Measurements from ENCODE around the gene APOA1.

Gene APOA1

DNA sequence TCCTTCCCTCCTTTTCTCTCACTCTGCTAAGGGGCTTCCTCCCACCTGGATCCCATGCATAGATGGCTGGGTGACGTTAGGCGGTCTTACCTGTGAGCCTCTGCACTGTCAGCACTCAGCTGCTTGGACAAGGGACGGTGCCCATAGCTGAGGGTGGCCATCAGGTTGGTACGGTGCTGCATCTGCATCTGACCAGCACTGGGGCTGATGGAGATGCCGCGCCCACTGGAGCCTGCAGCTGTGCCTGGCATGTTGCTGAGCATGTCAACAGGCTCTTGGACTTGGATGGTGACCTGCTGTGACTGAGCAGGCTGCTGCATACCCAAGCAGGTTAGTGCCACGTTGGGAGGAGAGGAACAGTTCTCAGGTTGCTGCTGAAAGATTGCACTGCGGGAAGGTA lies 21.8 kb upstream of the APOA1 start:
- DNase-seq (ENCODE audit: insufficient read length, low spot score): no peak
- FAIRE-seq: no peak

- no peak for DNase-seq (ENCODE audit: insufficient read length, low spot score)
- FAIRE-seq: no peak
These were observed 20.5 kb upstream of the APOA1 start for GRCh38 chr11:116857936-116858335.

DNA sequence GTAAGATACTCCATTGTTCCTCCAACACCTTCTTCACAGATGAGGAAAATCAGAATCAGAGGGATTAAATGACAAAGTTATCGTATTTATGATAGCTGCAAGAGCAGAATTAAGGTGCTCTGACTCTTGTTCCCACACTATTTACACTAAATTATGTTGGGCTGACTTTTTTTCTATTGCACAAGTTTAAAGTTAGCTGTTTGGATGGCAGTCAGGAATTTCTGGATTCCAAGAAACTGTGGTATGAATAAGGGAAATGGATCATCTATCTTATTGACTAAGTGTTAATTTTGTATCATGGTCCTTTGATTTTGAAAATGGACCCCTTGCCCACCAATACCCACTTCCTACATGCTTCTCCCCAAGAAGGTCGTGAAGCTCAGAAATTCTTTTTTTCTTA lies 19.9 kb upstream of the APOA1 start:
- no peak for FAIRE-seq

GRCh38 chr11:116856423-116856822 lies 19.0 kb upstream of the APOA1 start:
- no peak for DNase-seq (ENCODE audit: insufficient read length, low spot score)
- FAIRE-seq: no peak

More for the DNA sequence above, 19.9 kb upstream of the APOA1 start:
- no peak for DNase-seq (ENCODE audit: insufficient read length, low spot score)

GRCh38 chr11:116855413-116855812 lies 18.0 kb upstream of the APOA1 start:
- FAIRE-seq (no peak), DNase-seq (ENCODE audit: insufficient read length, low spot score) (no peak)

DNA sequence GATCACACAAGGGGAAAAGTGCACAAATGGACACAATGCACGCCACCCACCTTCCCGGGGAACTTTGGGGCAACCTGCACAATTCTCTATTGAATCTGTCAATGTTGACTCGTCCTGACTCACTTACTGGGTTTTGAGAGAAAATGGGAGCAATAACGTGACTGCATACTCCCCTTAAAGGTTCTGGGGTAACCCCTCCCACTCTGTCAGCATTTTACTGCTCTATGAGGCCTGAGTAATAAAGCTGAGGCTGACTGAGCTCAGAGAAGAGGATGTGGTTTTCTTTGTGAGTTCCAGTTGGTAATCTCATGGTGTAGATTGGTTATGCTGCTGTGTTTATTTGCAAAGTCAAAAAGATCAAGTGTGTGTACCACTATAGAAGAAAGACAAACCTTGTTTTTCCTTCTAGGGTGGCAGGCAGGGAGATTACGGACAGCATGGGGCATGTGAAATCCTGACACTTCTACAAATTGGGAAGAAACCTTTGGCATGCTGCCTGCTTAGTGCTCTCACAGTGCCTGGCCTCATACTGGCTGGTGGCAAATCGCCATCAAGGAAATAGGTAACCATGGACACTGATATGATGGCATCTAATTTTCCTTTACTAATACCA lies 16.1 kb upstream of the APOA1 start:
- DNase-seq (ENCODE audit: insufficient read length, low spot score): peak; percentile 80

DNA sequence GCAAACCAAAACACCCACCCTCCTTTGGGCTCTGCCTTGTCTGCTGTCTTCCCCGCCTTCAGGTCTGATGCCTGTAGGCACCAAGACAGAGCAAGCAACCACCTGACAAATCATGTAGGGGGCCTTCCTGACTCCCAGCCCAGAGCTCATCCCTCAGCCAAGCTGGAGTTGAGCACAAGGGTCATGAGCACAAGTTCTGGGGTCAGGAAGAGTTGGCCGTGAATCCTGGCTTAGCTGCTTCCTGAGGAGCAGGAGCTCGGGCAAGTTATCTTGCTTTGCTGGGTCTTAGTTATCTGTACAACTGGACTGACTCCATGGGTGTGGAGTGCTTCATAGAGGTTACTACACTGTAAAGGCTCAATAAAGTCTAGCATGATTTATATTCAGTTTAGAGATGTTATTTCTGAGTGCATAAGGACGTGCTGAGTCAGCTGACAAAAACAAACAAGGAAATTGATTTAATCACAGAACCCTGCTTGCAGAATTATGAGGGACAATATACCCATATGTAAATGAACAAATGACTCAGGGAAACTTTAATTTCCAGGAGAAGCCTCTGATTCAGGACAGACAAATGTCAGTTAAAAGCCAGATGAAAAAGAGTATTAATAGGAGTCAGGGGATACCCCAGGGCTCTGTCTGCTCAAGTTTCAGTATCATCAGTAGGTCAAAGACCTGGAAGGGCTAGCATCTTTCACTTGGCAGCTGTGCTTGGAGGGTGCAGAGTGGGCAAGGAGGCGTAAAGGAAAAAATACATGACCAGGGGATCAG lies 15.0 kb upstream of the APOA1 start:
- FAIRE-seq (no peak), DNase-seq (ENCODE audit: insufficient read length, low spot score) (no peak)

More for the DNA sequence above, 16.1 kb upstream of the APOA1 start:
- peak; percentile 99 for FAIRE-seq

GRCh38 chr11:116851626-116852025 lies 14.2 kb upstream of the APOA1 start:
- FAIRE-seq: peak; percentile 88
- DNase-seq (ENCODE audit: insufficient read length, low spot score): no peak

- FAIRE-seq: no peak
- DNase-seq (ENCODE audit: insufficient read length, low spot score): no peak
These were observed 12.1 kb upstream of the APOA1 start for GRCh38 chr11:116849486-116849885.

GRCh38 chr11:116849060-116849459 lies 11.6 kb upstream of the APOA1 start:
- FAIRE-seq (no peak), DNase-seq (ENCODE audit: insufficient read length, low spot score) (no peak)

GRCh38 chr11:116847612-116848011 lies 10.2 kb upstream of the APOA1 start:
- DNase-seq (ENCODE audit: insufficient read length, low spot score) (no peak), FAIRE-seq (no peak)

DNA sequence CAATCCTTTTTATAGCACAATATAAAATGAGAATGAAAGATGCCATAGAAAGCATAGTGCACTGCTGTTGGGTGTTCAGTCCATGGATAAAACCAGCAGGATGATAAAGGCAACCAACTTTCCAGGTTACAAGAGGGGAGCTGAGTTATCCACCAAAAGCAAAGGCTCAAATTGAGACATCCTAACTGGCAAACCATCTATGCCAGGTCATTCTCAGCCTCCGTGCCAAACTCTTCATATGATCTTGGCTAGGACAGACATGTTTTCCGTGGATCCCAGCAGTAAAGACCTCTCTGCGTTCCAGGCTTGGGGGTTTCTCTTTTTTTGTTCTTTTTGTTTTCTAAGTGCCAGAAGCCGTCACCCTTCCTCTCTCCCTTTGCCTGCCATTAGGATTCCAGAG lies 7.3 kb upstream of the APOA1 start:
- no peak for DNase-seq (ENCODE audit: insufficient read length, low spot score)
- FAIRE-seq: no peak

DNA sequence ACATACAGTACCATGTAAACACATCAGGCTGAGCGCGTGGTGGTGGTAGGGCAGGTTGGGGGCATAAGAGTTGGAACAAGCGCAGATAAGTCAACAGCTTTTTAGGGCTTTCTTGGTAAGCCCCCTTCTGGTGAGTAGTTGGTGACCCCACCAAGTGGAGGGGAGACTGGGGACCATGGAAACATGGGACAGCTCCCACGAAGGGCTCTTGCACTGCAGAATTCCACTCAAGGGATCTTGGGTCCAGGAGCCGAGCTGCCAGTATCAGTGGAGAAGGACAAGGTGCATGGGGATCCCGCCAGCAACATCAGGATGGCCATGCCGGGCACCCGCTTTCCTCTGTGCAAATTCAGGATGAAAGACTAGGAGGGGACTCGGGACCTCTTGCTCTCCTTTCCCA lies 6.2 kb upstream of the APOA1 start:
- DNase-seq (ENCODE audit: insufficient read length, low spot score) (no peak), FAIRE-seq (no peak)

DNA sequence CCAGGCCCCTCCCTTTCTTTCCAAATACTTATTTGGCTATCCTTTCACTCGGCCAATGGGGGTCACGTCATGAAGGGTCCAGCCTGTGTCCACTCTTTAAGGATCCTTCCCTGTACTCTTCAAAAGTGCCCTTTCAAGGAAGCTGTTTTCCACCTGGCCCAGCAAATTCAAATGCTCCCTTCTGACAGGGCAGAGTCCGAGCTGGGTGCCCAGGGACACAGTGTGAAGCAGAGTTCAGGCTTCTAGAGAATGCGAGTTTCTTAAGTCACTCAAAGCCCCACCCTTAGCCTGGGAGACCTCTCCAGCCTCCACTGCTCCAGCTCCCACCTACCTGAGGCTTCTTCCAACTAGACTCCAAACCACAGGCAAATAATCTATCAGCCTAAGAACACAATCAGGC lies 5.5 kb upstream of the APOA1 start:
- DNase-seq (ENCODE audit: insufficient read length, low spot score): no peak
- no peak for FAIRE-seq

DNA sequence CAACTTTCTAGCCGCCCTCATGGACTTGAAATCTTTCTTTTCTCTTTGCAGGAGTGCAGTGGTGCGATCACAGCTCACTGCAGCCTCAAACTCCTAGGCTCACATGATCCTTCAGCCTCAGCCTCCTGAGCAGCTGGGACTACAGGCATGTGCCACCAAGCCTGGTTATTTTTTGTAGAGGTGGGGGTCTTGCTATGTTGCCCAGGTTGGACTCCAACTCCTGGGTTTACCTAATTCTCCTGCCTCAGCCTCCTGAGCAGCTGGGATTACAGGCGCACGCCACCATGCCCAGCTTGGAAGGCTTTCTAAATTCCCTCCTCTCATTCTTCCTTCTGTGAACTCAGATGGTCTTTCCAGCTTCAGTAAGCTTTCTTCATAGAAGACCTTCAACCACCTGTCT lies 4.7 kb upstream of the APOA1 start:
- FAIRE-seq (no peak), DNase-seq (ENCODE audit: insufficient read length, low spot score) (no peak)

DNA sequence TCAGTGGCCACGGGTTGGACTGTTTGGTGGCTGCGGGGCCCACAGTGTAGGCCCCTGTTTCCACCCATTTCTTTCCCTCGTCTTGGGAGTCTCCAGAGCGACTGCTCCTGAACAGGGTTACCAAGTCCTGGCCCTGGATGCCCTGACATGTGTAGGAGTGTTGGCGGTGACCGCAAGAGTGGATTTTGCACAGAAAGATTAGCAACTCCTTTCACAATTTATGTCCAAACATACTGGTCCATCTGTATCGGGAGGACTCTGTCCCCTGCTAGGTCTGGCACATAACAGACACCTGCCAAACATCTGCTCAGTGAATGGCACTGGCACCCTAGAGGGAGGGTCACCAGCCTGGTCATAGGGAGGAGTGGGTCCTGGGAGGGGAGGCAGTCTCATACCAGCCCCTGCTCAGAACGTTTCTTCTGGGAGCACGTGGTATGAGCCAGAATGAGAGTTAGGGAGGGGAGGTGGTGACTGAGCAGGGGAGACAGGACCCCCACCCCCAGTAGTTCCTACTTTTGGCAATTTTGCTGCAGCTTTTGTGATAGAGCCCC lies 3.4 kb upstream of the APOA1 start:
- DNase-seq (ENCODE audit: insufficient read length, low spot score) (no peak), FAIRE-seq (no peak)

- FAIRE-seq (no peak), DNase-seq (ENCODE audit: insufficient read length, low spot score) (no peak)
These were observed 2.9 kb upstream of the APOA1 start for GRCh38 chr11:116840224-116840745.

DNA sequence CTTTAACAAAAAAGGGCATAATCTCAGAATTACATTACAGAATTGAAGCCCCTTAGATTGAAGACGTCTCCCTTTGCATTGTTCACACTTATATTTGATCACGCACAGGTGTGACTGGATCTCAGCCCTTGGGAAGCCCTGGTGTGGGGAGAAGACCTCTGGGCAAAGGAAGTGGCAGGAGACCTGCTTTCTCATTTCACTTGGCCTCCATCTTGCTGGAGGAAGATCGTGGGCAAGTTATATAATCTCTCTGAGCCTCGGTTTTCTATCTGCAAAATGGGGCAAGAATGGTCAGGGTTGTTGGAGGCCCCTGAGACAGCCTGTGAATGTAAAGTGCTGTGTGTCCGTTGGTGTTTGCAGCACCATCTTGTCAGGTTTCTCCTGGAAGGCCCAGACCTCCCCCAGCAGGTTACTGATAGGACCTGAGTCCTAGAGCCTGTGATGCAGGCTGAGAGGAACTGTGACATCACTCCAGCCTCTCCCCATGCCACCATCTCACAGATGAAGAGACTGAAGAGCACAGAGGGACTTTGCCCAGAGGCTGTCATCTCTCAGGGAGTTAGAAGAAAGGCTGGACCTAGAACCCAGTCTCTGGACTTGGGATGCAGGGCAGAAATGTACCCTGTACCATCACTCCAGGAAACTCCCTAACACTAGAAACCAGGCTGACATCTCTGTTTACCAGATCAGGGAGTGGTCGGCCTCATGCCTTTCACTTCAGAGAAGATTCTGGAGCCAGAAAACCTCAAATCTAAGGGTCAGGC lies 1.1 kb upstream of the APOA1 start:
- no peak for DNase-seq (ENCODE audit: insufficient read length, low spot score)
- no peak for FAIRE-seq

DNA sequence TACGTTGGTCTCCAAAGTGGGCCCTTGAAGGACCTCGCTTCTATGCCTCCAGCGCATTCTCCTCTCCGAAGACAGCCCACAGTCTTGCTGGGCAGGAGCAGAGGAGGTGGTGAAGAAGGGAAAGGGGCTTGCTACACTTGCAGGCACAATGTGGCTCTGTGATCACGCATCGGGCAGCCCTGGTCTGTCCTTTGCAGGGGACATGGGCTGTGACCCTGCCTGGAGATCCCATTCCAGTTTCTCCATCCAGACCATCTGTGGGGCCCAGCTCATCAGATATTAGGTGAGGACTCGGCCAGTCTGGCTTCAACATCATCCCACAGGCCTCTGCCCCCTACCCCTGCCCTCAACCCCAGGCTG lies 810 bp downstream of the APOA1 start:
- FAIRE-seq: no peak
- DNase-seq (ENCODE audit: insufficient read length, low spot score): no peak

- FAIRE-seq (no peak), DNase-seq (ENCODE audit: insufficient read length, low spot score) (peak; percentile 82)
These were observed 1.4 kb downstream of the APOA1 start for GRCh38 chr11:116835791-116836631.
